Neural cell (in vitro differentiated cells): ENCODE results near the gene RENBP. TPM values are rescaled to one million over a fixed set of nuclear protein-coding genes. Genes with fewer than 3 reads are reported as not detected.
A peak's percentile ranks its signal among the peaks of the same experiment; 100 is the strongest.

Source experiments
- H2AFZ ChIP-seq: fragments of 200-600, 300-800 bp; sonication (generic), shearing (Covaris generic); 2 replicates; pipeline ENCODE4 v1.6.0; 2014; ENCODE audit warnings: low read depth, mild to moderate bottlenecking, antibody characterized with exemption, low read length, moderate library complexity
- H3F3A ChIP-seq: fragments of 200-600 bp; shearing (Covaris generic); 2 replicates; pipeline ENCODE4 v1.6.1; 2016; ENCODE audit warnings: mild to moderate bottlenecking, moderate library complexity, mixed read lengths, antibody characterized with exemption, low read length; ENCODE audit not compliant: insufficient read depth, poor library complexity, severe bottlenecking
- H3K27ac ChIP-seq: fragments of 200-600, 300-800 bp; sonication (generic), shearing (Covaris generic); 2 replicates; pipeline ENCODE4 v1.5.1; 2014; ENCODE audit warnings: mild to moderate bottlenecking, low read length, moderate library complexity
- H3K27me3 ChIP-seq: fragments of 300-800, 200-600 bp; sonication (generic), shearing (Covaris generic); 2 replicates; pipeline ENCODE4 v1.6.0; 2014; ENCODE audit warnings: mild to moderate bottlenecking, low read depth, low read length, moderate library complexity; ENCODE audit not compliant: insufficient read depth
- H3K36me3 ChIP-seq: fragments of 300-800, 200-600 bp; sonication (generic), shearing (Covaris generic); 2 replicates; pipeline ENCODE4 v1.5.1; 2014; ENCODE audit warnings: mild to moderate bottlenecking, antibody characterized with exemption, low read length, moderate library complexity; ENCODE audit not compliant: insufficient read depth
- H3K4me2 ChIP-seq: fragments of 300-800, 200-600 bp; sonication (generic), shearing (Covaris generic); 2 replicates; pipeline ENCODE4 v1.6.0; 2014; ENCODE audit warnings: mild to moderate bottlenecking, low read length
- H3K4me3 ChIP-seq: fragments of 300-800, 200-600 bp; sonication (generic), shearing (Covaris generic); 2 replicates; pipeline ENCODE4 v1.5.1; 2014; ENCODE audit warnings: mild to moderate bottlenecking, low read length, moderate library complexity
- H3K79me2 ChIP-seq: fragments of 200-600 bp; shearing (Covaris generic); replicated peaks from 2 replicates; pipeline ENCODE4 v1.6.0; 2014; ENCODE audit warnings: mild to moderate bottlenecking, low read length, moderate library complexity; ENCODE audit not compliant: insufficient read depth
- H3K9ac ChIP-seq: fragments of 300-800, 200-600 bp; sonication (generic), shearing (Covaris generic); 2 replicates; pipeline ENCODE4 v1.6.1; 2016; ENCODE audit warnings: mild to moderate bottlenecking, low read length, mixed read lengths
- H3K9me2 ChIP-seq: fragments of 200-600 bp; shearing (Covaris generic); 2 replicates; pipeline ENCODE4 v1.6.1; 2016; ENCODE audit warnings: mild to moderate bottlenecking, low read length, mixed read lengths; ENCODE audit not compliant: insufficient read depth
- H3K9me3 ChIP-seq: fragments of 200-600, 300-800 bp; sonication (generic), shearing (Covaris generic); 2 replicates; pipeline ENCODE4 v1.6.1; 2016; ENCODE audit warnings: mild to moderate bottlenecking, mixed run types, low read length, moderate library complexity, mixed read lengths
- H4K20me1 ChIP-seq: fragments of 200-600 bp; shearing (Covaris generic); 2 replicates; pipeline ENCODE4 v1.6.1; 2016; ENCODE audit warnings: mild to moderate bottlenecking, mixed run types; ENCODE audit not compliant: insufficient read depth
- EP300 ChIP-seq: fragments of 450-650 bp; conservative IDR thresholded peaks from 2 replicates; pipeline ENCODE4 v1.6.1; 2014; ENCODE audit warnings: antibody characterized with exemption, mild to moderate bottlenecking, moderate library complexity; ENCODE audit not compliant: poor library complexity, severe bottlenecking
- EZH2 ChIP-seq: fragments of 200-600, 300-800 bp; shearing (Covaris generic), sonication (generic); IDR thresholded peaks from 2 replicates; pipeline ENCODE4 v1.6.1; 2014; ENCODE audit warnings: antibody characterized with exemption, low read length, borderline replicate concordance, mild to moderate bottlenecking; ENCODE audit not compliant: insufficient read depth, poor library complexity, severe bottlenecking
- MXI1 ChIP-seq: fragments of 450-650 bp; conservative IDR thresholded peaks from 2 replicates; pipeline ENCODE4 v1.6.1; 2014; ENCODE audit warnings: antibody characterized with exemption, mild to moderate bottlenecking; ENCODE audit not compliant: poor library complexity, severe bottlenecking
- POLR2AphosphoS5 ChIP-seq: IDR thresholded peaks from 2 replicates; pipeline ENCODE4 v1.6.1; 2012
- RAD21 ChIP-seq: fragments of 450-650 bp; conservative IDR thresholded peaks from 2 replicates; pipeline ENCODE4 v1.6.1; 2014; ENCODE audit warnings: antibody characterized with exemption, mild to moderate bottlenecking, moderate library complexity
- SMC3 ChIP-seq: fragments of 450-650 bp; conservative IDR thresholded peaks from 2 replicates; pipeline ENCODE4 v1.6.1; 2014; ENCODE audit warnings: antibody characterized with exemption, mild to moderate bottlenecking, moderate library complexity; ENCODE audit not compliant: poor library complexity
- TAF1 ChIP-seq: IDR thresholded peaks from 2 replicates; pipeline ENCODE4 v1.6.1; 2012; ENCODE audit warnings: low read depth
- polyA plus RNA-seq: library from polyadenylated mRNA; depleted of rRNA; stranded (reverse); fragments of >200 nt; gene quantifications from 2 replicates; pipeline ENCODE4 v1.2.3, GENCODE V29; 2014
- TF ChIP-seq, protein P1 (sequence below): IDR thresholded peaks from 2 replicates; pipeline ENCODE4 v1.6.1; 2012; ENCODE audit warnings: borderline replicate concordance
- TF ChIP-seq, protein P2 (sequence below): fragments of 450-650 bp; IDR thresholded peaks from 2 replicates; pipeline ENCODE4 v1.5.1; 2014; ENCODE audit warnings: antibody characterized with exemption, mild to moderate bottlenecking, moderate library complexity; ENCODE audit not compliant: poor library complexity, severe bottlenecking

Gene RENBP
- polyA plus RNA-seq, 1 donor from 2014 or later, result 0.89 TPM

DNA sequence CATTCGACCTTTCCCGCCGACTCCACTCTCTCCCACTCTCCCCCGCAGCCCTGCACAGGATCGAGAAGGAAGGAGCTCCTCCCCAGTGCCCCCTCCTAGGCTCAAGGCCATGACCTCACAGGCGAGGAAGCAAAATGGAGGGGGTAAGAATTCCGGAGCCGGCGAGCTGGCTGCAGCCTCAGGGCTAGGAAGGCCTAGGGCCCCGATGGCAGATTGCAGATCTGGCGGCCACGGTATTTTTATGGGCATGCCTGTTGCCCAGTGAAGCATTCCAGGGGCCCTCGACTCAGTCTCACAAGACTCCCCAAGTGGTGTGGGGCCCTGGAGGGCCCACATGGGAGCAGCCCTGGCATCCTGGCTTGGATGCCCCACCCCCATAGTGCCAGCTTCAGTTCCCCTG, 57.5 kb downstream of the RENBP start:
- no peak overlapping the region for H2AFZ ChIP-seq
- no peak overlapping the region for H3K4me2 ChIP-seq
- peak overlapping the region; percentile 68 for H3K4me3 ChIP-seq
- peak overlapping the region; percentile 58 for H3K27ac ChIP-seq
- TF ChIP-seq EZH2 (no peak), POLR2AphosphoS5 (no peak), SMC3 (no peak), TAF1 (no peak), EP300 (no peak), MXI1 (no peak), RAD21 (no peak)
- TF ChIP-seq, protein P1, sequence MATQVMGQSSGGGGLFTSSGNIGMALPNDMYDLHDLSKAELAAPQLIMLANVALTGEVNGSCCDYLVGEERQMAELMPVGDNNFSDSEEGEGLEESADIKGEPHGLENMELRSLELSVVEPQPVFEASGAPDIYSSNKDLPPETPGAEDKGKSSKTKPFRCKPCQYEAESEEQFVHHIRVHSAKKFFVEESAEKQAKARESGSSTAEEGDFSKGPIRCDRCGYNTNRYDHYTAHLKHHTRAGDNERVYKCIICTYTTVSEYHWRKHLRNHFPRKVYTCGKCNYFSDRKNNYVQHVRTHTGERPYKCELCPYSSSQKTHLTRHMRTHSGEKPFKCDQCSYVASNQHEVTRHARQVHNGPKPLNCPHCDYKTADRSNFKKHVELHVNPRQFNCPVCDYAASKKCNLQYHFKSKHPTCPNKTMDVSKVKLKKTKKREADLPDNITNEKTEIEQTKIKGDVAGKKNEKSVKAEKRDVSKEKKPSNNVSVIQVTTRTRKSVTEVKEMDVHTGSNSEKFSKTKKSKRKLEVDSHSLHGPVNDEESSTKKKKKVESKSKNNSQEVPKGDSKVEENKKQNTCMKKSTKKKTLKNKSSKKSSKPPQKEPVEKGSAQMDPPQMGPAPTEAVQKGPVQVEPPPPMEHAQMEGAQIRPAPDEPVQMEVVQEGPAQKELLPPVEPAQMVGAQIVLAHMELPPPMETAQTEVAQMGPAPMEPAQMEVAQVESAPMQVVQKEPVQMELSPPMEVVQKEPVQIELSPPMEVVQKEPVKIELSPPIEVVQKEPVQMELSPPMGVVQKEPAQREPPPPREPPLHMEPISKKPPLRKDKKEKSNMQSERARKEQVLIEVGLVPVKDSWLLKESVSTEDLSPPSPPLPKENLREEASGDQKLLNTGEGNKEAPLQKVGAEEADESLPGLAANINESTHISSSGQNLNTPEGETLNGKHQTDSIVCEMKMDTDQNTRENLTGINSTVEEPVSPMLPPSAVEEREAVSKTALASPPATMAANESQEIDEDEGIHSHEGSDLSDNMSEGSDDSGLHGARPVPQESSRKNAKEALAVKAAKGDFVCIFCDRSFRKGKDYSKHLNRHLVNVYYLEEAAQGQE, result no peak
- TF ChIP-seq, protein P2, sequence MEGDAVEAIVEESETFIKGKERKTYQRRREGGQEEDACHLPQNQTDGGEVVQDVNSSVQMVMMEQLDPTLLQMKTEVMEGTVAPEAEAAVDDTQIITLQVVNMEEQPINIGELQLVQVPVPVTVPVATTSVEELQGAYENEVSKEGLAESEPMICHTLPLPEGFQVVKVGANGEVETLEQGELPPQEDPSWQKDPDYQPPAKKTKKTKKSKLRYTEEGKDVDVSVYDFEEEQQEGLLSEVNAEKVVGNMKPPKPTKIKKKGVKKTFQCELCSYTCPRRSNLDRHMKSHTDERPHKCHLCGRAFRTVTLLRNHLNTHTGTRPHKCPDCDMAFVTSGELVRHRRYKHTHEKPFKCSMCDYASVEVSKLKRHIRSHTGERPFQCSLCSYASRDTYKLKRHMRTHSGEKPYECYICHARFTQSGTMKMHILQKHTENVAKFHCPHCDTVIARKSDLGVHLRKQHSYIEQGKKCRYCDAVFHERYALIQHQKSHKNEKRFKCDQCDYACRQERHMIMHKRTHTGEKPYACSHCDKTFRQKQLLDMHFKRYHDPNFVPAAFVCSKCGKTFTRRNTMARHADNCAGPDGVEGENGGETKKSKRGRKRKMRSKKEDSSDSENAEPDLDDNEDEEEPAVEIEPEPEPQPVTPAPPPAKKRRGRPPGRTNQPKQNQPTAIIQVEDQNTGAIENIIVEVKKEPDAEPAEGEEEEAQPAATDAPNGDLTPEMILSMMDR, result no peak
- no peaks in the 10 kb centered on the region for H3K36me3 ChIP-seq
- H3K9me3 ChIP-seq, result no peaks in the 10 kb centered on the region
- no peaks in the 10 kb centered on the region for H3F3A ChIP-seq
- H3K79me2 ChIP-seq, result peaks cover 37% of the 10 kb centered on the region
- H4K20me1 ChIP-seq, result no peaks in the 10 kb centered on the region
- peak overlapping the region; percentile 83 for H3K9ac ChIP-seq
- H3K9me2 ChIP-seq, result no peaks in the 10 kb centered on the region
- H3K27me3 ChIP-seq, result no peaks in the 10 kb centered on the region

DNA sequence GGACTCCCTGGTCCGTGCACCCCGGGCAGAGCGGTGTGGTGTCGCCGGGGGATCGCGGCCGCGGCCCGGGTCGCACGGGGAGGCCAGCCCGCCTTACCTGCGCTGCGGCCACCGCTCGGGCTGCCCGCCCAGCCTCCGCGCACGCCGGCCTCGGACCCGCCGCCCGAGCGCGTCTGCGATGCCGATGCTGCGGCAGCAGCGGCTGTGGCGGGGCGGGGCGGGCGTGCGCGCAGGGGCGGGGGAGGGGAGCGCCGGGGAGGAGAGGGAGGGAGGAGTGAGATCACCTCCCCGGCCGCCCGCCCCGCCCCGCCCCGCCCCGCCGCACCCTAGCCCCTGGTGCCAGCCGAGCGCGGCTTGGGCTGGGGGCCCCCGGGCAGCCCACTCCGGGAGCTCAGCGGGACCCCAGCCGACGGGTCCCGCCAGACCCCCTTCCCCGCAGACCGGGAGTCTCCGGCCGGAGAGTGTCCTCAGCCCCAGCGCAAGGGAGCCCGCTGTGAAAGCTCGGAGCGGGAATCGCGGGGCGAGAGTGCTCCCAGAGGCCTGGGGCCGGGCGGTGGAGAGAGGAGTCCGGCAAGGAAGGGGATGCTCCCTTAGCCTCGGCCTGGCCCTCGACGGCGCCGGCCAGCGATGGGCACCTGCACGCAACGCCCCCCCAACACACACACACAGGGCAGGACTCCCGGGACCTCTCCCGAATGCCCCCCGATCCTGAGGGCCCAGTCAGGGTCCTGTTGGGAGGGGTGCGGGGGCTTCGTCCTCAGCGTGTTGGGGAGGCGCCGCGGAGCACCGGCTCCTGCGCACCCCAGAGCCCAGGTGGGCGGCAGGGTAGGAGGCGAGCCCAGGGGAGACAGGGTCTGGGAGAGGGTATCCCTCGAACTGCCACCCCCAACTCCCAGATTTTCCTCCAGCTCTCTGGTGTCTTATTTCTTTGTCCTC, 58.2 kb downstream of the RENBP start, which contains the start of gene L1CAM:
Gene L1CAM (minus strand): TSS at position 206 of the 936 bp plus-strand sequence. CDS start 10,337 bp downstream, outside the sequence.
- Histone ChIP-seq H4K20me1 (no peaks in the 10 kb centered on the region), H3K4me3 (peak within 1 kb of the TSS; percentile 86), H3F3A (no peaks in the 10 kb centered on the region), H3K36me3 (no peaks in the 10 kb centered on the region), H3K9ac (peak within 1 kb of the TSS; percentile 90), H3K27me3 (no peaks in the 10 kb centered on the region), H3K27ac (peak within 1 kb of the TSS; percentile 95), H2AFZ (no peak within 1 kb of the TSS), H3K79me2 (peaks cover 44% of the 10 kb centered on the region), H3K4me2 (peak within 1 kb of the TSS; percentile 65), H3K9me2 (no peaks in the 10 kb centered on the region), H3K9me3 (no peaks in the 10 kb centered on the region)
- TF ChIP-seq MXI1, result no peak
- peak; percentile 79 for TF ChIP-seq POLR2AphosphoS5
- no peak for TF ChIP-seq EP300
- TF ChIP-seq SMC3, result no peak
- TF ChIP-seq, protein P2, result no peak
- TF ChIP-seq RAD21, result no peak
- TF ChIP-seq, protein P1, result no peak
